Astrocyte (in vitro differentiated cells and primary cell): ENCODE measurements around the gene AK1. TPM values are rescaled to one million over a fixed set of nuclear protein-coding genes. Genes with fewer than 3 reads are reported as not detected.

Experiments
- DNase-seq: peaks from one replicate; pipeline ENCODE4 v3.0.0-alpha.2; 2010; ENCODE audit warnings: low read depth
- FAIRE-seq: peaks from 2 replicates; lab custom pipeline; 2011; peaks lifted over from hg19 to GRCh38; lab: Jason Lieb, UNC
- H2AFZ ChIP-seq: 2 replicates; pipeline ENCODE4 v1.6.0; 2012; ENCODE audit warnings: low read depth, low read length, inconsistent platforms
- H3K27ac ChIP-seq: 2 replicates; pipeline ENCODE4 v1.5.1; 2011; ENCODE audit warnings: low read depth, low read length, inconsistent platforms
- H3K27me3 ChIP-seq: 2 replicates; pipeline ENCODE4 v1.6.0; 2011; ENCODE audit warnings: low read length, inconsistent platforms; ENCODE audit not compliant: insufficient read depth
- H3K36me3 ChIP-seq: 2 replicates; pipeline ENCODE4 v1.5.1; 2011; ENCODE audit warnings: low read length, inconsistent platforms; ENCODE audit not compliant: insufficient read depth
- H3K4me1 ChIP-seq: 2 replicates; pipeline ENCODE4 v1.5.1; 2011; ENCODE audit warnings: low read length, inconsistent platforms; ENCODE audit not compliant: insufficient read depth
- H3K4me2 ChIP-seq: 2 replicates; pipeline ENCODE4 v1.6.0; 2012; ENCODE audit warnings: low read length, inconsistent platforms
- H3K4me3 ChIP-seq: 2 replicates; pipeline ENCODE4 v1.5.1; 2011; ENCODE audit warnings: low read depth, mild to moderate bottlenecking, low read length, inconsistent platforms; ENCODE audit not compliant: insufficient read depth
- H3K79me2 ChIP-seq: 2 replicates; pipeline ENCODE4 v1.6.0; 2012; ENCODE audit warnings: mild to moderate bottlenecking, low read length, inconsistent platforms; ENCODE audit not compliant: insufficient read depth
- H3K9ac ChIP-seq: 2 replicates; pipeline ENCODE4 v1.6.0; 2012; ENCODE audit warnings: mild to moderate bottlenecking, low read length, inconsistent platforms
- H3K9me3 ChIP-seq: 2 replicates; pipeline ENCODE4 v1.5.1; 2012; ENCODE audit warnings: low read depth, mild to moderate bottlenecking, low read length, inconsistent platforms; ENCODE audit not compliant: insufficient read depth
- H4K20me1 ChIP-seq: 2 replicates; pipeline ENCODE4 v1.6.0; 2012; ENCODE audit warnings: low read length, inconsistent platforms; ENCODE audit not compliant: insufficient read depth
- H3K27ac Mint-ChIP-seq: one replicate; pipeline ENCODE4 v1.8.0; 2021; ENCODE audit warnings: mild to moderate bottlenecking, mixed read lengths; ENCODE audit not compliant: unreplicated experiment
- H3K27me3 Mint-ChIP-seq: one replicate; pipeline ENCODE4 v1.8.0; 2021; ENCODE audit warnings: low read depth, mixed read lengths; ENCODE audit not compliant: unreplicated experiment
- H3K36me3 Mint-ChIP-seq: one replicate; pipeline ENCODE4 v1.8.0; 2021; ENCODE audit warnings: low read depth, mixed read lengths; ENCODE audit not compliant: unreplicated experiment
- H3K4me1 Mint-ChIP-seq: one replicate; pipeline ENCODE4 v1.8.0; 2021; ENCODE audit warnings: low read depth, mixed read lengths; ENCODE audit not compliant: unreplicated experiment
- H3K4me3 Mint-ChIP-seq: one replicate; pipeline ENCODE4 v1.8.0; 2021; ENCODE audit warnings: mild to moderate bottlenecking, moderate library complexity, mixed read lengths; ENCODE audit not compliant: unreplicated experiment
- H3K9me3 Mint-ChIP-seq: one replicate; pipeline ENCODE4 v1.8.0; 2021; ENCODE audit warnings: mild to moderate bottlenecking, mixed read lengths; ENCODE audit not compliant: unreplicated experiment
- CTCF ChIP-seq: IDR thresholded peaks from 2 replicates; pipeline ENCODE4 v1.5.1; 2011; ENCODE audit warnings: low read depth, mild to moderate bottlenecking, inconsistent platforms, low read length, moderate library complexity; ENCODE audit not compliant: insufficient read depth
- EZH2 ChIP-seq: IDR thresholded peaks from 2 replicates; pipeline ENCODE4 v1.6.1; 2012; ENCODE audit warnings: mild to moderate bottlenecking, low read length, inconsistent platforms; ENCODE audit not compliant: insufficient read depth
- total RNA-seq: library from RNA; stranded (reverse); gene quantifications from 2 replicates; pipeline ENCODE4 v1.2.1, GENCODE V29; 2021

Gene AK1
- total RNA-seq, 1 donor from 2014 or later: 78.0 TPM

GRCh38 chr9:127847833-127848755, 29.4 kb downstream of the AK1 start:
- Histone ChIP-seq H3K4me2 (no peak overlapping the region), H3K9me3 (peaks cover 19% of the 10 kb centered on the region), H3K27me3 (no peaks in the 10 kb centered on the region), H4K20me1 (peaks cover 10% of the 10 kb centered on the region), H3K79me2 (peaks cover 79% of the 10 kb centered on the region), H2AFZ (no peak overlapping the region), H3K4me3 (no peak overlapping the region), H3K9ac (no peak overlapping the region), H3K36me3 (no peaks in the 10 kb centered on the region), H3K4me1 (peaks cover 21% of the 10 kb centered on the region), H3K27ac (no peak overlapping the region)
- H3K4me1 Mint-ChIP-seq: peaks cover 2% of the 10 kb centered on the region
- H3K27me3 Mint-ChIP-seq: peaks cover 7% of the 10 kb centered on the region
- H3K27ac Mint-ChIP-seq: no peak overlapping the region
- DNase-seq (no peak), FAIRE-seq (no peak)
- peaks cover 25% of the 10 kb centered on the region for H3K9me3 Mint-ChIP-seq
- H3K36me3 Mint-ChIP-seq: peaks cover 4% of the 10 kb centered on the region
- no peak overlapping the region for H3K4me3 Mint-ChIP-seq
- TF ChIP-seq CTCF: no peak
- TF ChIP-seq EZH2: no peak

- FAIRE-seq: no peak
- no peak overlapping the region for H3K4me2 ChIP-seq
These were observed 30.3 kb downstream of the AK1 start for GRCh38 chr9:127847178-127847510.

More at GRCh38 chr9:127847178-127847510, 30.3 kb downstream of the AK1 start:
- DNase-seq: no peak
- peaks cover 4% of the 10 kb centered on the region for H3K36me3 Mint-ChIP-seq
- peaks cover 5% of the 10 kb centered on the region for H3K27me3 Mint-ChIP-seq
- peaks cover 10% of the 10 kb centered on the region for H4K20me1 ChIP-seq
- TF ChIP-seq CTCF (no peak), EZH2 (no peak)
- no peaks in the 10 kb centered on the region for H3K36me3 ChIP-seq
- H3K4me3 Mint-ChIP-seq: no peak overlapping the region
- peaks cover 2% of the 10 kb centered on the region for H3K4me1 Mint-ChIP-seq
- peaks cover 72% of the 10 kb centered on the region for H3K79me2 ChIP-seq
- H3K9me3 ChIP-seq: peaks cover 19% of the 10 kb centered on the region
- H3K4me1 ChIP-seq: peaks cover 16% of the 10 kb centered on the region
- no peak overlapping the region for H3K27ac ChIP-seq
- no peak overlapping the region for H3K27ac Mint-ChIP-seq
- no peak overlapping the region for H2AFZ ChIP-seq
- H3K9me3 Mint-ChIP-seq: peaks cover 25% of the 10 kb centered on the region
- H3K27me3 ChIP-seq: no peaks in the 10 kb centered on the region
- H3K4me3 ChIP-seq: no peak overlapping the region
- no peak overlapping the region for H3K9ac ChIP-seq
